Dedifferentiated amniotic fluid mesenchymal stem cell (primary cell): ENCODE results near the gene ANLN.

Source experiments
- DNase-seq: peaks from one replicate; pipeline ENCODE4 v3.0.0-alpha.2; 2016; ENCODE audit errors: extremely low spot score

Gene ANLN, protein sequence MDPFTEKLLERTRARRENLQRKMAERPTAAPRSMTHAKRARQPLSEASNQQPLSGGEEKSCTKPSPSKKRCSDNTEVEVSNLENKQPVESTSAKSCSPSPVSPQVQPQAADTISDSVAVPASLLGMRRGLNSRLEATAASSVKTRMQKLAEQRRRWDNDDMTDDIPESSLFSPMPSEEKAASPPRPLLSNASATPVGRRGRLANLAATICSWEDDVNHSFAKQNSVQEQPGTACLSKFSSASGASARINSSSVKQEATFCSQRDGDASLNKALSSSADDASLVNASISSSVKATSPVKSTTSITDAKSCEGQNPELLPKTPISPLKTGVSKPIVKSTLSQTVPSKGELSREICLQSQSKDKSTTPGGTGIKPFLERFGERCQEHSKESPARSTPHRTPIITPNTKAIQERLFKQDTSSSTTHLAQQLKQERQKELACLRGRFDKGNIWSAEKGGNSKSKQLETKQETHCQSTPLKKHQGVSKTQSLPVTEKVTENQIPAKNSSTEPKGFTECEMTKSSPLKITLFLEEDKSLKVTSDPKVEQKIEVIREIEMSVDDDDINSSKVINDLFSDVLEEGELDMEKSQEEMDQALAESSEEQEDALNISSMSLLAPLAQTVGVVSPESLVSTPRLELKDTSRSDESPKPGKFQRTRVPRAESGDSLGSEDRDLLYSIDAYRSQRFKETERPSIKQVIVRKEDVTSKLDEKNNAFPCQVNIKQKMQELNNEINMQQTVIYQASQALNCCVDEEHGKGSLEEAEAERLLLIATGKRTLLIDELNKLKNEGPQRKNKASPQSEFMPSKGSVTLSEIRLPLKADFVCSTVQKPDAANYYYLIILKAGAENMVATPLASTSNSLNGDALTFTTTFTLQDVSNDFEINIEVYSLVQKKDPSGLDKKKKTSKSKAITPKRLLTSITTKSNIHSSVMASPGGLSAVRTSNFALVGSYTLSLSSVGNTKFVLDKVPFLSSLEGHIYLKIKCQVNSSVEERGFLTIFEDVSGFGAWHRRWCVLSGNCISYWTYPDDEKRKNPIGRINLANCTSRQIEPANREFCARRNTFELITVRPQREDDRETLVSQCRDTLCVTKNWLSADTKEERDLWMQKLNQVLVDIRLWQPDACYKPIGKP

DNA sequence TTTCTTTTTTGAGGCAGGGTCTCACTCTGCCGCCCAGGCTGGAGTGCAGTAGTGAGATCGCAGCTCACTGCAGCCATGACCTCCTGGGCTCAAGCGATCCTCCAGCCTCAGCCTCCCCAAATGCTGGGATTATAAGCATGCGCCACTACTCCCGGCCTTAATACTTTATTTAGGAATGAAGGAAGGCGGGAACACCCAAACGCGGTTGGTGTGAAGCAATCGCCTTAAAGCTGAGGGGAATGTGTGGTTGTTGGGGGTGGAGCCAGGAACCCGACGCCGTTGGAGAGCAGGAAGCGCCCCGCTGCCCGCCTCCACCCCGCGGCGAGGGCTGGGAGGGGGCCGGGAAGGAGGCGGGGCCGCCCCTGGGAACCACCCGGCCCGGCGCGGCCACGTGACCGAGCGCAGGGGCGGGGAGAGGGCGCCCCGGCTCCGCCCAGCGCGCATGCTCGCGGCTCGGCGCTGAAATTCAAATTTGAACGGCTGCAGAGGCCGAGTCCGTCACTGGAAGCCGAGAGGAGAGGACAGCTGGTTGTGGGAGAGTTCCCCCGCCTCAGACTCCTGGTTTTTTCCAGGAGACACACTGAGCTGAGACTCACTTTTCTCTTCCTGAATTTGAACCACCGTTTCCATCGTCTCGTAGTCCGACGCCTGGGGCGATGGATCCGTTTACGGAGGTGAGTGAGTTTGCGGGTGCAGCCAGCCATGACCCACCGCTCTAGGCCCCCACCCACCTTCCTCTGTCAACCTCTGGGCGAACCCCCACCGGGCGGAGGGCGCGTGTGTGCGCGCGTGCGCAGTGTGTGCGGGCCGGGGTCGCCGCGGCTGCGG, at the start of gene ANLN:
Gene ANLN (plus strand): TSS at position 492 of the 828 bp plus-strand sequence. CDS start 165 bp downstream, at position 657.
- DNase-seq = peak; percentile 87

DNA sequence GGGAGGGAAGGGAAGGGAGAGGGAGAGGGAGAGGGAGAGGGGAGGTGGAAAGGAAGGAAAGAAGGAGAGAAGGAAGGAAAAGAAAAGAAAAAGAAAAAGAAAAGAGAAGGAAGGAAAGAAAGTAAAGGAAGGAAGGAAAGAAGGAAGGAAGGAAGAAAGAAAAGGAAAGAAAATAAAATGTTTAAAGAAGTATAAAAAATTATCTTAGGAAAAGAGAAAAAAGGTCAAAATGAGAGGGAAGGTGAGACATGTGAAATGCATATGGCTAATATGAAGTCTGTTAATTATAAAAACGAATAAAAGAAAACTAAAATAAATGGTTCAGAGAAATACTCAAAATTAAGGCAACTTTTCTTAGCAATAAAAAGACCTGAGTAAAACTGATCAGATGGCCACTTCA, 46.1 kb upstream of the ANLN start:
- no peak for DNase-seq

DNA sequence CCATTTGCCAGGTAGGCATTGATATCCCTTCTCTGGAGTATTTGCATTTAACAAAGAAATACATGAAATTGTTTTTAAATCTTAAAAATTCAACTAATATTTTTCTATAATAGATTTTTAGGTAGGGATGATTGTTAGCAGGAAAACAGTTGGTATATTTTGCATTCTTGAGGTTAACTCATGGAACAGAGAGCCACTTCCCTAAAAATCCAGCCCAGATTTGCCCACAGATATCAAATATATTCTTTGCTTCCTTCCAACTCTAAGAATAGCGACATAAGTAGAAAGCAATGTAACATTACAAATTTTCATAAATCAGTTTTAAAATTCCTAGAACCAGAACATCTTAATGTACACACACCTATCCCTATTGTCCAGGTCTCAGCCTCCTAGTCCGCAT, 45.0 kb upstream of the ANLN start:
- no peak for DNase-seq

DNA sequence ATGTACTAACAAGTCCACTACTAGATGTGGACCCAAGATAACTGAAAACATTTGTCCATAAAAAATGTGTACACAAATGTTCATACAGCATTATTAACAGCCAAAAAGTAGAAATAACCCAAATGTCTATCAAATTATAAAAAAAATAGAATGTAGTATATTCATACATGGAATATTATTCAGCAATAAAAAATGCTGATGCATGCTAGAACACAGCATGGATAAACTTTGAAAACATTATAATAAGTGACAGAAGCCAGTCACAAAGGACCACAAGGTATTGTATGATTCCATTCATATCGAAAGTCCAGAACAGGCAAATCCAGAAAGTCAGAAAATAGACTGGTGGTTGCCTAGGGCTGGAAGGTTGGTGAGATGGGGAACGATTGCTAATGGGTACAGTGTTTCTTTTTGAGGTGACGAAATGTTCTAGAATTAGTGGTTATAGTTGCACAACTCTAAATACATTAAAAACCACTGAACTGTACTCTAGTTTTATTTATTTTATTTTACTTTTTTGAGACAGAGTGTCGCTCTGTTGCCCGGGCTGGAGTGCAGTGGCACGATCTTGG, 43.3 kb upstream of the ANLN start:
- DNase-seq = no peak

DNA sequence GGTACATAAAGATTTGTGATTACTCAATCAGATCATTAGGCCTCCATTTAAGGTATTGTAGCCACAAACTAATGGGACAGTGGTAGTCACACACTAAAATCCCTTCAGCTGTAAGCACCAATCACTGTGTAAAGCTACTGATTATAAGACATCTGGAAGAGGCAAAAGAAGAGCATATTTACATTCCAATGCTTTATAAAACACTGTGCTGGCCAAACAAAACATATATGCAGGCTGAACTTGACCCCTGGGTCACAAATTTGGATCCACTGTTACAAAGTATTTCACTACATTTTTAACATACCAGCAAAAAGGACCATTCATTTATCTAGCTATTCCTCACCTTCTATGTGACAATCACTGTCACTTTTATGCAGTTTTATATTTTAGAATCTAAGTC, 41.4 kb upstream of the ANLN start:
- peak; percentile 42 for DNase-seq

DNA sequence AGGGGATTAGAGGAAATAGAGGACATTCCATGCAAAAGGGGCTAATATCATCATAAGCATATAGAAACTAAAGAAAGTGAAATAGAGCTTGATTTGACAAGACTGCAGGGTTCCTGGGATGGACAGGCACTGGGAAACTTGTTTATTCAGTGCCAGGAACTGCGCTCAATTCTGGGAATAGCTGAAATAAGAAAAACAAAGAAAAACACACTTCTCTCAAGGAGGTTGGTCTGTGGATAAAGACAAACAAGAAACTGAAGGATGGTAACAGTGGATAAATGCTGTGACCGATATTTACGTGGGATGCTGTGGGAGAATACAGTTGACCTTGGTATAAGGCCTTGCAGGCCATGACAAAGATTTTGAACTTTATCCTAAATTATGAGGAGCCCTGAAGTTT, 40.9 kb upstream of the ANLN start:
- no peak for DNase-seq

DNA sequence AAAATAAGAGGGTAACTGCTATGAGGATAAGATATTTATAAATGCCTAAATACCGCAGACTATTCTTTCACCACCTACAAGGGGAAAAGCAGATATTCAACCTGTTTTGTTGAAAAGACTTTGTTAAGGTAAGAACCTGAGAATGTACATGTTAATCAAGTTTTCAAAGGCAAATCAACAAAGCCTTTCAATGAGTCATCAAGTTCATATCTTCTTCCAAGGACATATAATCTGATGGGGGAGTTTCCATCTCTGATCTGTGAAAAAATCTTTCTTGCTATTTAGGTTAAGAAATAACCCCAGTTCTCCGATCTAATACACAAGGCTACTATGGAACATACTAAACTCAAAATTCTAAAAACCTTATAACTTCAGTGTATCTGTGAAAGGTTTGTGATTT, 40.0 kb upstream of the ANLN start:
- no peak for DNase-seq

DNA sequence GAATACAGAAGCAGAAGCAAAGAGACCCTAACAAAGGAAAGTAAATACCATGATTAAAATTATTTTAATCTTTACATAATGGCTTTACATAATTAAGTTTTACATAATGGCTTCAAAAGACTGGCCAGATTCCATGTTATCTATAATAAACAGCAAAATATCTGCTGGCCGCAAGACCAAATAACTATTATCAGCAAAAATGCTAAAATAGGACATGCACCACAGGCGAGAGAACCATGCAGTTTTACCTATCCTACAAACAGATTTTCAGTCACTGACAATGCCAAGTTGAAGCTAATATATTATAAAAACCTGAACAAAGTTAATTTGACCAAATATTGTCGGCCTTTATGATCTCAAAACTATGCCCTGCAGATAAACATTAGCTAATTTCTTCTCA, 34.2 kb upstream of the ANLN start:
- no peak for DNase-seq

DNA sequence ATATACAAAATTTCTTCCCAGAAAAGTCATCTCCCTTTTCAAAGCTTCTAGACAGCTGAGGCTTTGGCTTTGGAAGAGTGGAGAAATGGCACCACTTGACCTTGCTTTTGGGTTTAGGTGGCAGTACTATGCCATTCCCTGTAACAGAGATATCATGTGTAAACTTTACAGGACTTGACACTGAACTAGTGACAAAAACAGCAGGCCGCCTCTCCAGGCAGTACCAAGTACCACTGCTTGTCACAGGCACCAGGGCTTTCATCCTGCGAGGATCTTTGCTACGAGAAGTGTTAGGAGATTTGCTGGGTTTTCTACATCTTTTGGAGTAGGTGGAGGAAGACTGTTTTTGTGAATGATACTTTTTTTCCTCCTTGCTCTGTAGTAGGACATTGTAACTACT, 32.6 kb upstream of the ANLN start:
- no peak for DNase-seq

DNA sequence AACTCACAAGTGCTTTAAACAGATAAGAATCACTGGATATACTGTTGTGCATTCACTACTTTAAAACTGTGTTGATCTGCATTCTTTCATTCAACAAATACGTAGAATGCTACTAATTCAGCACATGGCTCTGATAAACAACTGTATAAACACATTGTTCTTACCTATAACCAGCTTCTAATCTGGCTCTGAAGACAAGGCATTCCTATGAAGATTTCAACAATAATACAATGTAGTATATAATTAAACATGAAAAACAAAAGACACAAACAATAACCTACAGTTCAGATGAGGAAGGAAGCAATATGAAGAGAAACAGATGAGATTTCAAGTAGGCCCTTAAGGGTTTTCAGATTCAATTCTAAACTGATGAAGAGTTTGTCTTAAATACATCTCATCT, 31.1 kb upstream of the ANLN start:
- no peak for DNase-seq

DNA sequence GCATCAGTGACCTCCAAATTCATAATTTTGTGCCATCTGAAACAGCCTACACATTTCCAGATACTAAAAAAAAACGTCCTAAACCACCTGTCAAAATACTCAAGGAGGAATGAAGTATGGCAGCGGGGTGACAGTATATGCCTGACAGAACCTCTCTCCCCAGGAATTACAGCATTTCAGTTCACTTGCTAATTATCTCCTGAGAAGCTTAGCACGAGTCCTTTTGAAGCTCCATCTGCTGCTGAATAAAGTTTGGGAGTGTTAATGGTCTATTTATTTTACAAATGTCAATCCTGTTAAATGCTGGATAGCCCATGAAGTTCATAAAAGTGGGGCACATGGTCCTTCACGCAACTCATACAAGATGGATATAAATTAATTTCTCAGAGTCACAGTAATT, 29.4 kb upstream of the ANLN start:
- no peak for DNase-seq

DNA sequence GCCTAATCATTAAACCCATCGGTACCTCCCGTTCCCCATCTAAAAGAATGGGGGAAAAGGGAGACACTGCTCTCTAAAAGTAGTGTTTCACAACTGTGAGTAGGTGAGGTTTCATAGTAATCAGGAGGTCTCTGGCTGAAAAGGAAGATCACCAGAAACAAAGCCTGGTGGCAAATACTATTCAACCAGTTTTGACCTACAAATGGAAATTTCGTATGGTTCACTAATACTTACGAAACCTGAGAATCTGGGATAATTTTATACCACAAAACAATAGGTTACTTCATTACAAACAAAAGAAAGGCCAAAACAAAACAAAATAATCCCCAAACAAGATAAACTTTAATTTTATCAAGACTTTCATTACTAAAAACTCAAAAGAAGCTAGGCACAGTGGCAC, 28.4 kb upstream of the ANLN start:
- DNase-seq = no peak

DNA sequence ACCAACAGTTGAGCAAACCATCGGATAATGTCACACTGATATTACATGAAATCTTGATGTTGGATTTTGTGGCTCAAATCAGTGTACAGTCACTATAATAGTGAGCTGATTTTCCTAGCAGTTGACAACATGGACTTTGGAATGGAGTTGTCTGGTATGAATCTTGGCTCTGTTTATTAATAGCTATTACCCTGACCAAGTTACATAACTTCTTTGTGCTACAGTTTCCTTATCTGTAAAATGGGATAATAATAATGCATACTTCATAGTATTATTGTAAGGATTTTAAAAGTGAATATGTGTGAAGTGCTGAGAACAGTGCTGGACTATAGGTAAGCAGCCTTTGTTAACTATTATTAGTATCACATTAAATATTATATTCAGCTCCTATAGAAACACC, 26.1 kb upstream of the ANLN start:
- no peak for DNase-seq

DNA sequence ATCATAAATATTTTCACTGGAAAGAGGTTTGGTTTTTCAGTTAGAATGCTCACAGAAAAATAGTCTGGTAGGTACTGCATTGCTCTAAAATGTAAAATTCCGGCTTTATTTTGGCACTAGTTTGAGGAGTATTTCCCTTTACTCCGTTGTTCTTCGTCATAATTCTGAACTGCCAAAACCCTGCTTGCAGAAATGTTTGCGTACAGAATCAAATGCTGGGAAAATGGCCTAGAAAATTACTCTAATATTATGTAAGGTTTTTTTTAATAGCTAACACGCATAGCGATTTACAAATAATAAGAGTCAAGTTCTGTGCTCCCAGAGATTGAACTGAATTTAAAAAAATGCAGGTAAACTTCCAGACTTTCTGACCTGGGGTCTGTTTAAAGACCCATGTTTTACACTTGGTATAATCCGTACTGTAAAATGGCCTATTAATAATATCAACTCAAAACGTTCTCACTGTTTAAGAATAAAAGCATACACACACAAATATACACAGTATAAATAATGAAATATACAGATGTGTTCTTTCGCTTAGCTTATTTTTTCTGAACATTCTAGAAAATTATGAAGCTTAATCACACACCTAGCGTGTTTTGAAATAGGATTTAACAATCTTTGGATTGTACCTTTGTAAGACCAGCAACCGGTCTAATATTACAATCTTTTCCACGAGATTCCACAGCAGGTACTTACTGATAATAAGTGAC, 23.5 kb upstream of the ANLN start:
- no peak for DNase-seq

DNA sequence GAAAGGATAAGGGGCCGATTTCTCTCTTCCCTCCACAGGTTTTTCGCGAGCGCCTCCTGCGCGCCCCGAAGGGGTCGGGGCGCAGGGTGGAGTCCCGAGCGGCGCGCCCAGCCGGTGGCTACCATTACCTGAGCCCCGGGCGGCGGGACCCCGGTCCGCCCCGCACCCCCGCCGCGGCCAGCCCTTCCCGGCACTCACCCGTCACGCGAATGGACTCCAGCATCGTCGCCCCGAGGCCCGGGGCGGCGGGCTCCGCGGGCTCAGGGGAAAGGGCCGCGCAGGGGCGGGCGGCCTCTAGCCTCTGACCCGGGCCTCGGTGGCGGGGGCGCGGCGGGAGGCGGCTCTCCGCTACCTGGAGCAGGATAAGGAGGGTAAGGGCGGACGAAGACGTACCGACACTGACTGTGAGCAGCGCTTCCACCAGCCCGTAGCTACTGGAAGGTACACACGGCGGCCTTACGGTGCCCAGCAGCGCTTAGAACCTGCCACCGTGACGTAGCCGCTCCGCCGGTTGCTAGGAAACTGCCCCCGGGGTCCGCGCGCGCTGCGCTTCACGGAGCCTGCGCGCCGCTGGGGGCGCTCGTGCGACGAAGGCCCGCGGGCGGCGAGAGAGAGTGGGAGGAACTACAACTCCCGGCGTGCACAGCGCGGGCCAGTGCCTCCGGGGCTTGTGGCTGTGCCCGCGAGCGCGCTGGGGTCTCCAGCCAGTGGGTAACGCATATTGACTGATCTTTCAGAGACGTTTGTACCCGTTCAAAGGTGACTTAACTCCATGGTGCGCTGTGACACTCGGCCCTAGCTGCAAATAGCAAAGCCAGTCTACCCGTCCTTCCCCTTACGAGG, 22.7 kb upstream of the ANLN start:
- peak; percentile 78 for DNase-seq

DNA sequence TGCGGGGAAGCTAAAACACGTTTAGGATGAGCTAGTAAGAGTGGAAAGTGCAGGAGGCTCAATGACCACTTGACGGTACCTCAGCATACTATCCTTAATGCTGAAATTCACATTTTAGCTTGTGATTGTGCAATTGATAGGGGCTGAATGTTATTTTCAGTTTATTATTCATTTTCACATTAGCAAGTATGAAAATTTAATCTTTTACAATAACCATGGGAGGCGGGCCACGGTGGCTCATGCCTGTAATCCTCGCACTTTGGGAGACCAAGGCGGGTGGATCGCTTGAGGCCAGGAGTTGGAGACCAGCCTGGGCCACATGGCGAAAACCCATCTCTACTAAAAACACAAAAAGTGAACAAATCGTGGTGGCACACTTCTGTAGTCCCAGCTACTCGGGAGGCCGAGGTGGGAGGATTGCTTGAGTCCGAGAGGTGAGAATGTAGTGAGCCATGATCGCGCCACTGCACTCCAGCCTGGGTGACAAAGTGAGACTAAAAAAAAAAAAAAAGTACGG, 22.0 kb upstream of the ANLN start:
- no peak for DNase-seq

DNA sequence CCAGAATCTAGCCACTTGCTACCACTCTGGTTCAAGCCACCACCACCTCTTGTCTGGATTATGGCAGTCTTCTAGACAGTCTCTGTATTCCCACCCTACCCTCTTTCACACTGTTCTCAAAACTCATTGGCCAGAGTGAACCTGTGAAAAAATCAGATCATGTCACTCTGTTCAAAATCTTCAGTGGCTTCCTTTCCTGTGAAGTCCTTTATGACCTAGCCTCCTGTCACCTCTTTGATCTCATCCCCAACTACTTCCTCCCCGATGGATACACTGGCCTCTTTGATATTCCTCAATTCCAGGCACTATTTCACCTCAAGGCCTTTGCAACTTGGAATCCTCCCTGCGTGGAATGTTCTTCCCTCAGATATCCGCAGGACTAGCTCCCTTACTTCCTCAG, 21.2 kb upstream of the ANLN start:
- no peak for DNase-seq

DNA sequence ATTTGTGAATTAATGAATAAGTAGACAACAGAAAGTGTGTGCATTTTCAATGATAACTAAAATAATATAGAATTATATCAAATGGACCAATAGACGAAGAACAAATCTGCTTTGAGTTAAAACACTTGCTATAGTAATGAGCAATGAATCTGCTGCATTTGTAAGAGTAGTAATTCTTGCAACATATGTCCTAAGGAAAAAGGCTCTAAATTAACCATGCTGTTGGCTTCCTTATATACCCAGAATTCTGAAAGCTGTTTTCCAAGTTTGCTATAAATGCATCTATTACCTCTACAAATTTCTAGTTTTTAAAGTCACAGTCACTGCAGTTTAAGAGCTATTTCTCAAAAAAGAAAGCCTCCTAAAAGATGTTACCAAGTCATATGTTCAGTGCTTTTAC, 20.5 kb upstream of the ANLN start:
- DNase-seq = no peak

DNA sequence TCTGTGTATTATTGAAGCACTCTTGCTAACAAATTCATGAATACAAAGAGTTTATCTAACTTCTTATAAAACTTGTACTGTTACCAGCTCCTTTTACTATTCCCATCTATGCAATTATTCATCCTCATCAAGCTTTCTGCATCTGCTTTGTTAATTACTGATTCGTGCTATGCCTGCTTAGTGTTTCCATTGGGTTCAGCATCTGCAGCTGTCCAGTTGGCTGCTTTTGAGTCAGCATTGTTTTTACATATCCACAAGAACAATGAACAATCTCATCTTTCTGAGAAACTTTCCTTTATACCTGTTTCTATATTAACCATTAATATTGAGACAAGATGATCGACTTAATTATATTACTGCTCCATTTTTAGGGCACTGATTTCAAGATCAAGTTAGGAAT, 19.6 kb upstream of the ANLN start:
- no peak for DNase-seq

DNA sequence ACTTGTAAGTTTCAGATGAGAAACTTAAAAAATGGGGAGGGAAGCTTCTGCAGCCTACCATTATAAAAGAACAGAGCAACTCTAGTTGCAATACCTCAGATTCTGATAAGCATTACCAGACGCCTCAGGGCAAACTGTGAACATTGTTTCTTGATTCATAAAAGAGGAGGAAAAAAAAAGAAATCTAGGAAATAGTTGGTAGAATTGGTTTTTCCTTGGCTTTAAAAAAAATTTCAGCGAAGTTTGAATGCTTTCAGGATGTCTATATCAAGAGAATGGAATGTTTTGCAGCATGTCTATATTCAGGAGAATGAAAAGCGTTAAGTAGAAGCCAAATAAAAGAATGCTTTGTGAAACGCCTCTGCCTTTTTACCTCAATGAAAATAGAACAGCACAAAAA, 17.5 kb upstream of the ANLN start:
- peak; percentile 68 for DNase-seq
